SH-SY5Y (cell line): ENCODE data around the gene SEMA5B.

Experiments
- GATA2 ChIP-seq: IDR thresholded peaks from 2 replicates; pipeline ENCODE4 v1.6.1; 2011; ENCODE audit warnings: mild to moderate bottlenecking, low read depth, low read length
- GATA3 ChIP-seq: IDR thresholded peaks from 2 replicates; pipeline ENCODE4 v1.6.1; 2011; ENCODE audit warnings: low read depth, mild to moderate bottlenecking, low read length, moderate library complexity

DNA sequence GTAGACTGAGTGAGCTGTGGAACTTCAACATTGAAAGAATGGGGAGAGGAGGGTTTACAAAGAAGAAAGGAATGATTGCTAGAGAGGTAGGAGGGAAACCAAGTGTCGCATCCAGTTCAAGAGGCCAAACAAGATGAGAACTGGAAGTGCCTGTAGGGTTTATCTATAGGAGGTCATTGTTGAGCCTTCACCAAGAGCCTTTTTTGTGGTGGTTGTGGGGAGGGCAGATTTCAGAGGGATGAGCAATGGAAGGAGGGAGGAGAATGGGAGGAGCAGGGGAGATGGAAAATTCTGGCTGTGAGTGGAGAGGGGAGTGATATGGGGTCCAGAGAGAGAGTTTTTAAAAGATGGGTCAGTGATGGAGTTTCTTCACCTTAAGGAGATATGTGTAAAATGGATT, 47.8 kb upstream of the SEMA5B start:
- TF ChIP-seq GATA3: no peak
- no peak for TF ChIP-seq GATA2
